ENCODE measurements around the gene ECSCR. TPM values are rescaled to one million over a fixed set of nuclear protein-coding genes. Genes with fewer than 3 reads are reported as not detected.

The ECSCR gene
- total RNA-seq, 1 experiment from 2014 or later, result not detected

- H3K36me3 ChIP-seq (ENCODE audit: control insufficient read depth, insufficient read depth, low read length), result no peaks in the 10 kb centered on the region
- TSS peak; percentile 33 for BruUV-seq (replicated peaks)
- H3K36me3 Mint-ChIP-seq (ENCODE audit: insufficient read depth, unreplicated experiment), result peaks cover 14% of the 10 kb centered on the region
- intact Hi-C loops (cut with micrococcal nuclease; ENCODE audit: unreplicated experiment), result loop anchor here (1.0 kb wide), 3 partner anchors 35 to 206 kb away; partner anchors contain the start of genes DNAJC18, SIL1 and UBE2D2
- no peak for DNase-seq
- peak overlapping the region; percentile 57 for H3K4me3 ChIP-seq (ENCODE audit: low read depth, low read length)
- ChIA-PET POLR2A (interaction anchor here (0.6 to 1.3 kb wide), 4 partner anchors 11 to 111 kb away, joined by 3 to 10 read pairs (median 4); partner anchors contain the start of genes DNAJC18 and MATR3), CTCF (interaction anchor here (0.6 to 1.3 kb wide), 2 partner anchors 12 to 18 kb away, joined by 3 to 5 read pairs; no protein-coding TSS in a partner anchor)
- H3K27me3 ChIP-seq (replicated peaks; ENCODE audit: control insufficient read depth, insufficient read depth, low read length), result no peaks in the 10 kb centered on the region
- peak overlapping the region; percentile 90 for H3K4me3 Mint-ChIP-seq (ENCODE audit: unreplicated experiment)
- no peaks in the 10 kb centered on the region for H3K27me3 Mint-ChIP-seq (ENCODE audit: insufficient read depth, unreplicated experiment)
- 0 out of 2 replicates have a peak, but pooled peaks cover 4% of the 10 kb centered on the region for H3K4me1 ChIP-seq
- TF ChIP-seq, protein P1, sequence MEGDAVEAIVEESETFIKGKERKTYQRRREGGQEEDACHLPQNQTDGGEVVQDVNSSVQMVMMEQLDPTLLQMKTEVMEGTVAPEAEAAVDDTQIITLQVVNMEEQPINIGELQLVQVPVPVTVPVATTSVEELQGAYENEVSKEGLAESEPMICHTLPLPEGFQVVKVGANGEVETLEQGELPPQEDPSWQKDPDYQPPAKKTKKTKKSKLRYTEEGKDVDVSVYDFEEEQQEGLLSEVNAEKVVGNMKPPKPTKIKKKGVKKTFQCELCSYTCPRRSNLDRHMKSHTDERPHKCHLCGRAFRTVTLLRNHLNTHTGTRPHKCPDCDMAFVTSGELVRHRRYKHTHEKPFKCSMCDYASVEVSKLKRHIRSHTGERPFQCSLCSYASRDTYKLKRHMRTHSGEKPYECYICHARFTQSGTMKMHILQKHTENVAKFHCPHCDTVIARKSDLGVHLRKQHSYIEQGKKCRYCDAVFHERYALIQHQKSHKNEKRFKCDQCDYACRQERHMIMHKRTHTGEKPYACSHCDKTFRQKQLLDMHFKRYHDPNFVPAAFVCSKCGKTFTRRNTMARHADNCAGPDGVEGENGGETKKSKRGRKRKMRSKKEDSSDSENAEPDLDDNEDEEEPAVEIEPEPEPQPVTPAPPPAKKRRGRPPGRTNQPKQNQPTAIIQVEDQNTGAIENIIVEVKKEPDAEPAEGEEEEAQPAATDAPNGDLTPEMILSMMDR (IDR thresholded peaks at IDR 0.05; ENCODE audit: insufficient read depth in 1 of 2, low read depth in 1 of 2, low read length in 1 of 2, severe bottlenecking in 1 of 2, unreplicated experiment in 1 of 2), result no peak
- H3K27ac Mint-ChIP-seq (ENCODE audit: unreplicated experiment), result peak overlapping the region; percentile 97
- H3K9me3 ChIP-seq, result no peaks in the 10 kb centered on the region
- peaks cover 13% of the 10 kb centered on the region for H3K4me1 Mint-ChIP-seq (ENCODE audit: low read depth, unreplicated experiment)
- no peaks in the 10 kb centered on the region for H3K9me3 Mint-ChIP-seq (ENCODE audit: unreplicated experiment)
Measured at GRCh38 chr5:139404484-139404840, 58.1 kb downstream of the ECSCR start.

DNA sequence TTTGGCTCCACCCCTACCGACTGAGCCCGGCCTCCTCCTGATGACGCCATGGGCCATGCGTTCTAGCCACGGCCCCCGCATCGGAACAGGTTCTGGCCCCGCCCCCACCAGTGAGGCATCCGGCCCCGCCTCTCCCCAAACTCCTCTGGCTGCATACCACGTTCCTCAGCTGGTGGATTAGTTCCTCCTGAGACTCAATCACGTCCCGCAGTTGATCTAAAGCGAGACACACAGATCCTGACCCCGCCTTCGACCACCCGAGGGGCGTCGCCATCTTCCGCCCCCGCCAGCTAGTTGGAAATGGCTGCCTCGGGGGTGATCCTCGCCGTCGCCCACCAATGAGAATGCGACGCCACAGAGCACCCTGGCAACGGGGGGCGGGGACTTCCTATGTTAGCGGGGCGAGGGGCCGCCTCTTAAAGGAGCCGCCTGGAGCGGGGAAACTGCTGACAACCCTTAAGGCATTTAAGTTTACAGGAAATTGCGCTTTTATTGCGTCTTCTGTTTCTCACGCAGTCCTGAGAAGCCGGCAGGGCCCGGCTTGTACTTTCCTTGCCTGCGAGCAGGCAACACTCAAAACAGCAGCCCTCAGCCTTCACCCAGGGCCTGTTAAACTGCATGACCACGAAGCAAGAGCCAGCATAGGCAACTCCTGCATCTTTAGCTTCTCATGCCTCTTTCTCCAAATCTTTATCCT lies 58.6 kb downstream of the ECSCR start, which contains the start of gene SPATA24:
SPATA24 (minus strand) TSS at position 303 of the 697 bp plus-strand sequence; CDS start at position 274, 29 bp downstream.
- Mint-ChIP-seq H3K4me3 (ENCODE audit: unreplicated experiment) (peak within 1 kb of the TSS; percentile 90), H3K36me3 (ENCODE audit: insufficient read depth, unreplicated experiment) (peaks cover 19% of the 10 kb centered on the region), H3K27me3 (ENCODE audit: insufficient read depth, unreplicated experiment) (no peaks in the 10 kb centered on the region), H3K27ac (ENCODE audit: unreplicated experiment) (peak within 1 kb of the TSS; percentile 97), H3K4me1 (ENCODE audit: low read depth, unreplicated experiment) (peaks cover 13% of the 10 kb centered on the region), H3K9me3 (ENCODE audit: unreplicated experiment) (no peaks in the 10 kb centered on the region)
- Histone ChIP-seq H3K36me3 (ENCODE audit: control insufficient read depth, insufficient read depth, low read length) (no peaks in the 10 kb centered on the region), H3K4me3 (ENCODE audit: low read depth, low read length) (peak within 1 kb of the TSS; percentile 57), H3K27me3 (replicated peaks; ENCODE audit: control insufficient read depth, insufficient read depth, low read length) (no peaks in the 10 kb centered on the region), H3K4me1 (0 out of 2 replicates have a peak, but pooled peaks cover 4% of the 10 kb centered on the region), H3K9me3 (no peaks in the 10 kb centered on the region)
- intact Hi-C loops (cut with micrococcal nuclease; ENCODE audit: unreplicated experiment), result loop anchor here (1.0 kb wide), 4 partner anchors 11 to 206 kb away; partner anchors contain the start of genes DNAJC18, SIL1 and UBE2D2
- TF ChIP-seq, protein P1 (IDR thresholded peaks at IDR 0.05; ENCODE audit: insufficient read depth in 1 of 2, low read depth in 1 of 2, low read length in 1 of 2, severe bottlenecking in 1 of 2, unreplicated experiment in 1 of 2), result no peak
- ChIA-PET POLR2A (interaction anchor here (0.6 to 1.3 kb wide), 6 partner anchors 10 to 1651 kb away, joined by 3 to 10 read pairs (median 3); partner anchors contain the start of genes DNAJC18 and MATR3), CTCF (interaction anchor here (0.6 to 1.3 kb wide), 4 partner anchors 8 to 19 kb away, joined by 3 to 7 read pairs (median 4); no protein-coding TSS in a partner anchor)
- BruUV-seq (replicated peaks), result no TSS peak
- peak; percentile 97 for DNase-seq

DNA sequence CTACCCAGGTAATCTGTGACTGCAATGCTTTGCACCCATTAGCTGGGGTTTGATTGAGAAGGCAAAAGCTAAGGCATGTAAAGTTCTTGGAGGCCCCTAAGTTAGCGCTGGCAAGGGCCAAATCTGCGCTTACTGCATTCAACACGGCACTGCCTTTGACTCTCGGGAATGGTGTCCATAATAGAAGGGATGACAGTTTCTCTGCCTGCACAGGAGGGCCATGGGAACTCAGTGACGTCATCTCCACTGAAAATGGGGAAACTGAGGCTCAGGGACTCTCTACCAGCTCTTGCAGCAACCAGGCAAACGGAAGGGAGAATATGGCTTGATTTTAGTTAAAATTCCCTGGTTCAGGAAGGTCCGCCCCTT lies 59.1 kb downstream of the ECSCR start:
- TF ChIP-seq, protein P1 (IDR thresholded peaks at IDR 0.05; ENCODE audit: insufficient read depth in 1 of 2, low read depth in 1 of 2, low read length in 1 of 2, severe bottlenecking in 1 of 2, unreplicated experiment in 1 of 2), result no peak
- intact Hi-C loops (cut with micrococcal nuclease; ENCODE audit: unreplicated experiment), result loop anchor here (1.0 kb wide), 1 partner anchor 10 kb away; no protein-coding TSS in a partner anchor
- CTCF ChIA-PET, result interaction anchor here (0.6 to 1.3 kb wide), 3 partner anchors 9 to 17 kb away, joined by 3 to 7 read pairs (median 5); no protein-coding TSS in a partner anchor
- Mint-ChIP-seq H3K9me3 (ENCODE audit: unreplicated experiment) (no peaks in the 10 kb centered on the region), H3K36me3 (ENCODE audit: insufficient read depth, unreplicated experiment) (peaks cover 19% of the 10 kb centered on the region), H3K4me1 (ENCODE audit: low read depth, unreplicated experiment) (peaks cover 13% of the 10 kb centered on the region), H3K4me3 (ENCODE audit: unreplicated experiment) (peak overlapping the region; percentile 90), H3K27me3 (ENCODE audit: insufficient read depth, unreplicated experiment) (no peaks in the 10 kb centered on the region), H3K27ac (ENCODE audit: unreplicated experiment) (peak overlapping the region; percentile 97)
- 0 out of 2 replicates have a peak, but pooled peaks cover 4% of the 10 kb centered on the region for H3K4me1 ChIP-seq
- no peaks in the 10 kb centered on the region for H3K27me3 ChIP-seq (replicated peaks; ENCODE audit: control insufficient read depth, insufficient read depth, low read length)
- TSS peak; percentile 91 for BruUV-seq (replicated peaks)
- POLR2A ChIA-PET, result interaction anchor here (0.7 to 1.3 kb wide), 4 partner anchors 10 to 249 kb away, joined by 3 to 4 read pairs (median 3); partner anchors contain the start of gene DNAJC18
- DNase-seq, result no peak
- no peaks in the 10 kb centered on the region for H3K36me3 ChIP-seq (ENCODE audit: control insufficient read depth, insufficient read depth, low read length)
- H3K9me3 ChIP-seq, result no peaks in the 10 kb centered on the region
- peak overlapping the region; percentile 57 for H3K4me3 ChIP-seq (ENCODE audit: low read depth, low read length)
